DOHH2 (cell line): ENCODE results near the gene RBMX2.

Experiments used
- CTCF ChIP-seq: fragments of 200-600 bp; sonication (generic); IDR thresholded peaks from one replicate; pipeline ENCODE4 v1.5.1; 2014; ENCODE audit warnings: antibody characterized with exemption, mild to moderate bottlenecking, low read depth, low read length; ENCODE audit not compliant: poor library complexity, severe bottlenecking
- EZH2phosphoT487 ChIP-seq: fragments of 200-600 bp; sonication (generic); IDR thresholded peaks from 2 replicates; pipeline ENCODE4 v1.6.1; 2017; ENCODE audit warnings: borderline replicate concordance, mild to moderate bottlenecking, antibody characterized with exemption, low read length, moderate library complexity, mixed read lengths

DNA sequence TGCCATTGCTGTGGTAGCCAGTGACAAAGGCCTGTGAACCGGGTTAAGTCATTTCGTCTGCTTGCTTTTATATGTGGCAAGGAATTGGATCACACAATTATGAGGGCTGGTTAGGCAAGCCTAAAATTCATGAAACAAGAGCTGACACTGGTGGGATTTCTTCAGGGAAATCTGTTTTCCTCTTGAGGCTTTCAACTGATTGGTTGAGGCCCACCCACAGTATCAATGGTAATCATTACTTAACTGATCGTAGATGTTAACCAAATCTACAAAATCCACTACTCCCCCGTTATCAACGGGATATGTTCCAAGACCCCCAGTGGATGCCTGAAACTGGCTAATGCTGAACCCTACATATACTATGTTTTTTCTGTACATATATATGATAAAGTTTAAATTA is 13.0 kb downstream of the RBMX2 start:
- TF ChIP-seq CTCF (no peak), EZH2phosphoT487 (no peak)
